Measurements from ENCODE around the gene KDM5C. TPM values are rescaled to one million over a fixed set of nuclear protein-coding genes. Genes with fewer than 3 reads are reported as not detected.

Gene KDM5C
- total and polyA plus RNA-seq, 2 of the 8 experiments (the other 6 are each of a cell fraction or from before 2014, with no cell fraction given): 42.4 to 82.2 TPM

GRCh38 chrX:53260836-53261235 is 35.8 kb upstream of the KDM5C start:
- Histone ChIP-seq H3K27me3 (replicated peaks in 1 of 4; ENCODE audit: control insufficient read depth in 3 of 4, extremely low read depth in 1 of 4, insufficient read depth in 3 of 4, low read length in 3 of 4) (no peaks in the 10 kb centered on the region), H3K79me2 (ENCODE audit: control insufficient read depth in 1 of 2, insufficient read depth in 2 of 2, low read length in 2 of 2) (no peaks in the 10 kb centered on the region), H3K9ac (replicated peaks in 1 of 4; ENCODE audit: extremely low read depth in 1 of 4, low read depth in 3 of 4, low read length in 3 of 4) (no peak overlapping the region), H3K23me2 (ENCODE audit: low read depth, low read length) (no peaks in the 10 kb centered on the region), H2AFZ (ENCODE audit: low read length) (no peak overlapping the region), H4K5ac (ENCODE audit: insufficient read length, low read depth, low read length) (no peak overlapping the region), H4K8ac (ENCODE audit: extremely low read depth, insufficient read depth, low read length) (no peak overlapping the region), H4K20me1 (replicated peaks in 1 of 2; ENCODE audit: control insufficient read depth in 1 of 2, insufficient read depth in 2 of 2, low read length in 2 of 2) (peaks cover 0 to 1% of the 10 kb centered on the region in 2 experiments), H2BK5ac (ENCODE audit: low read depth, low read length) (no peak overlapping the region), H2BK20ac (ENCODE audit: low read length) (no peak overlapping the region), H3K79me1 (ENCODE audit: low read depth, low read length) (no peaks in the 10 kb centered on the region; the same call in 1 of the 2 replicates), H3K23ac (ENCODE audit: insufficient read length) (no peak overlapping the region), H2AK5ac (ENCODE audit: low read depth, low read length) (no peak overlapping the region), H3K36me3 (ENCODE audit: control insufficient read depth in 2 of 4, insufficient read depth in 4 of 4, low read length in 3 of 4) (no peaks in the 10 kb centered on the region), H3K4me2 (ENCODE audit: insufficient read depth in 1 of 2, low read depth in 2 of 2, low read length in 2 of 2) (no peak overlapping the region), H3K9me3 (ENCODE audit: insufficient read depth in 2 of 2, low read depth in 1 of 2, low read length in 1 of 2) (no peaks in the 10 kb centered on the region), H3K4me1 (replicated peaks in 1 of 4; ENCODE audit: control insufficient read depth in 3 of 4, insufficient read depth in 4 of 4, low read length in 3 of 4) (peaks cover 0 to 11% (median 4%) of the 10 kb centered on the region in 4 experiments; a peak in 5 of 7 replicates), H3K56ac (replicated peaks; ENCODE audit: insufficient read length, low read depth, low read length) (no peak overlapping the region), H2BK15ac (ENCODE audit: low read length) (no peak overlapping the region), H2BK120ac (replicated peaks; ENCODE audit: low read depth, low read length) (no peak overlapping the region), H3K14ac (ENCODE audit: insufficient read length) (no peak overlapping the region), H4K91ac (replicated peaks; ENCODE audit: insufficient read length, low read length) (no peak overlapping the region), H3K18ac (ENCODE audit: extremely low read depth, low read length) (no peak overlapping the region), H3K4ac (replicated peaks; ENCODE audit: insufficient read length, low read depth, low read length) (no peak overlapping the region), H2BK12ac (ENCODE audit: low read depth, low read length) (no peak overlapping the region), H3K4me3 (ENCODE audit: extremely low read depth in 1 of 4, insufficient read depth in 2 of 4, low read depth in 3 of 4, low read length in 4 of 4) (no peak overlapping the region), H3K27ac (ENCODE audit: low read depth, low read length) (no peak overlapping the region)
- TF ChIP-seq RXRA (IDR thresholded peaks at IDR 0.05; ENCODE audit: insufficient read depth, low read depth, low read length): no peak
- TF ChIP-seq GABPA (IDR thresholded peaks at IDR 0.05; ENCODE audit: borderline replicate concordance, insufficient read depth, low read length): no peak
- DNase-seq (ENCODE audit: low read depth in 1 of 2, low spot score in 2 of 2): no peak
- no peak for FAIRE-seq
- CTCF ChIA-PET (ENCODE audit: partially characterized antibody): no interaction called here
- 94% methylated on average over 7 of the region's 7 CpGs; no CpG with 5 or more reads in 1 of the 2 experiments for WGBS, 2 experiments (ENCODE audit: extremely low coverage in 1 of 2, insufficient coverage in 1 of 2, insufficient read length in 1 of 2, insufficient replicate concordance in 2 of 2, low coverage in 1 of 2, low lambda C conversion rate in 2 of 2, missing lambda C conversion rate in 1 of 2)
- POLR2A ChIA-PET (ENCODE audit: partially characterized antibody): no interaction called here

Measured in H1 (cell line).